Sigmoid colon (tissue), 4 donors: ENCODE results near the gene BSND.

Experiments used
- EP300 ChIP-seq, 4 donors: sonication (generic); formaldehyde crosslinking; IDR thresholded peaks; one replicate each; pipeline ENCODE4 v1.6.1; 2017; ENCODE audit warnings: antibody characterized with exemption in 4 of 4
- POLR2A ChIP-seq, 2 donors: fragments of 450-650 bp; IDR thresholded peaks; one replicate each; pipeline ENCODE4 v1.6.1; 2016; ENCODE audit warnings: antibody characterized with exemption in 2 of 2, mild to moderate bottlenecking in 2 of 2, moderate library complexity in 2 of 2
- TF ChIP-seq, protein P1 (sequence below), 4 experiments: fragments of 450-650 bp in 3 of 4; fragments of 200-600 bp in 1 of 4; IDR thresholded peaks; one replicate each; pipeline ENCODE4 v1.5.1; 2016 to 2019; ENCODE audit warnings: antibody characterized with exemption in 4 of 4, mild to moderate bottlenecking in 3 of 4, moderate library complexity in 2 of 4

DNA sequence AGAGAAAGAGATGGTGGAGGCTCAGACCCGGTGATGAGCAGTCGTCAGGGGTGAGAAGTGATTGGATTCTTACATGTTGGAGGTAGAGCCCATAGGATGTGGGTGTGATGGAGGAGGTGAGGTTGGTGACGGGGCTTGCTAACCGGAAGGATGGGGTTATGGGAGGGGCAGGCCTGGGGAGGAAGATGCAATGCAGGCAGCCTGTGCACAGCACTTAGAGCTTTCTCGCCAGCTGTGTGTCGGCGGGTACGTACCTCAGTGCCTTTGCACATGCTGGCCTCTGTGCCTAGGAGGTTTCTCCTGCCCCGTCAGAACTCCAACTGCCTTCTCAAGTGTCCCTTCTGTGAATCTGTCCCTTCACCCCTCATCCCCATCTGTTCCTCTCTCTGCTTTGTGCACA is 2.9 kb upstream of the BSND start:
- TF ChIP-seq, protein P1, sequence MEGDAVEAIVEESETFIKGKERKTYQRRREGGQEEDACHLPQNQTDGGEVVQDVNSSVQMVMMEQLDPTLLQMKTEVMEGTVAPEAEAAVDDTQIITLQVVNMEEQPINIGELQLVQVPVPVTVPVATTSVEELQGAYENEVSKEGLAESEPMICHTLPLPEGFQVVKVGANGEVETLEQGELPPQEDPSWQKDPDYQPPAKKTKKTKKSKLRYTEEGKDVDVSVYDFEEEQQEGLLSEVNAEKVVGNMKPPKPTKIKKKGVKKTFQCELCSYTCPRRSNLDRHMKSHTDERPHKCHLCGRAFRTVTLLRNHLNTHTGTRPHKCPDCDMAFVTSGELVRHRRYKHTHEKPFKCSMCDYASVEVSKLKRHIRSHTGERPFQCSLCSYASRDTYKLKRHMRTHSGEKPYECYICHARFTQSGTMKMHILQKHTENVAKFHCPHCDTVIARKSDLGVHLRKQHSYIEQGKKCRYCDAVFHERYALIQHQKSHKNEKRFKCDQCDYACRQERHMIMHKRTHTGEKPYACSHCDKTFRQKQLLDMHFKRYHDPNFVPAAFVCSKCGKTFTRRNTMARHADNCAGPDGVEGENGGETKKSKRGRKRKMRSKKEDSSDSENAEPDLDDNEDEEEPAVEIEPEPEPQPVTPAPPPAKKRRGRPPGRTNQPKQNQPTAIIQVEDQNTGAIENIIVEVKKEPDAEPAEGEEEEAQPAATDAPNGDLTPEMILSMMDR (IDR thresholded peaks at IDR 0.05), result no peak
- TF ChIP-seq POLR2A (IDR thresholded peaks at IDR 0.05) (no peak), EP300 (IDR thresholded peaks at IDR 0.05) (no peak)
